ENCODE data around the gene SLC51A.
A peak's percentile ranks its signal among the peaks of the same experiment; 100 is the strongest.
"Not testable (repeated sequence)": the region's sequence is repeated elsewhere in the genome, so short reads cannot be mapped to it uniquely, and the experiment has no call there.

The SLC51A gene

GRCh38 chr3:196178993-196179379, 37.3 kb upstream of the SLC51A start:
- H3K4me3 ChIP-seq (ENCODE audit: low read depth in 1 of 2, low read length in 2 of 2), result peak overlapping the region in 1 of 2 donors; percentile 37
- no peaks in the 10 kb centered on the region for H3K27me3 ChIP-seq (ENCODE audit: control insufficient read depth in 1 of 2, insufficient read depth in 2 of 2, low read length in 2 of 2)
- H3K36me3 ChIP-seq (ENCODE audit: control insufficient read depth in 1 of 2, insufficient read depth in 2 of 2, low read length in 2 of 2), result no peaks in the 10 kb centered on the region
- H3K9me3 ChIP-seq (ENCODE audit: control insufficient read depth in 1 of 2, low read length in 2 of 2), result no peaks in the 10 kb centered on the region
- peak overlapping the region; percentile 62 for H3K27ac ChIP-seq (ENCODE audit: low read depth, low read length)
- H3K9ac ChIP-seq (ENCODE audit: low read depth in 1 of 2, low read length in 2 of 2), result peak overlapping the region in 1 of 2 donors; percentile 60
- H3K4me1 ChIP-seq (ENCODE audit: control insufficient read depth in 1 of 2, insufficient read depth in 2 of 2, low read length in 2 of 2), result peaks cover 34 to 35% of the 10 kb centered on the region in 2 donors

- no peaks in the 10 kb centered on the region for H3K36me3 ChIP-seq (ENCODE audit: control insufficient read depth in 1 of 2, insufficient read depth in 2 of 2, low read length in 2 of 2)
- H3K9me3 ChIP-seq (ENCODE audit: control insufficient read depth in 1 of 2, low read length in 2 of 2), result no peaks in the 10 kb centered on the region
- peaks cover 34 to 35% of the 10 kb centered on the region in 2 donors for H3K4me1 ChIP-seq (ENCODE audit: control insufficient read depth in 1 of 2, insufficient read depth in 2 of 2, low read length in 2 of 2)
- H3K27ac ChIP-seq (ENCODE audit: low read depth, low read length), result peak overlapping the region; percentile 62
- peak overlapping the region; percentile 45 to 60 for H3K9ac ChIP-seq (ENCODE audit: low read depth in 1 of 2, low read length in 2 of 2)
- peak overlapping the region; percentile 18 to 34 for H3K4me3 ChIP-seq (ENCODE audit: low read depth in 1 of 2, low read length in 2 of 2)
- H3K27me3 ChIP-seq (ENCODE audit: control insufficient read depth in 1 of 2, insufficient read depth in 2 of 2, low read length in 2 of 2), result no peaks in the 10 kb centered on the region
Measured at GRCh38 chr3:196179380-196180308, 36.7 kb upstream of the SLC51A start.

GRCh38 chr3:196180346-196180745, 36.0 kb upstream of the SLC51A start:
- Histone ChIP-seq H3K4me1 (ENCODE audit: control insufficient read depth in 1 of 2, insufficient read depth in 2 of 2, low read length in 2 of 2) (peaks cover 34 to 35% of the 10 kb centered on the region in 2 donors), H3K27ac (ENCODE audit: low read depth, low read length) (peak overlapping the region; percentile 62), H3K9me3 (ENCODE audit: control insufficient read depth in 1 of 2, low read length in 2 of 2) (no peaks in the 10 kb centered on the region), H3K27me3 (ENCODE audit: control insufficient read depth in 1 of 2, insufficient read depth in 2 of 2, low read length in 2 of 2) (no peaks in the 10 kb centered on the region), H3K36me3 (ENCODE audit: control insufficient read depth in 1 of 2, insufficient read depth in 2 of 2, low read length in 2 of 2) (no peaks in the 10 kb centered on the region), H3K9ac (ENCODE audit: low read depth in 1 of 2, low read length in 2 of 2) (peak overlapping the region; percentile 45 to 60), H3K4me3 (ENCODE audit: low read depth in 1 of 2, low read length in 2 of 2) (peak overlapping the region in 1 of 2 donors; percentile 18)

- Histone ChIP-seq H3K27ac (ENCODE audit: low read depth, low read length) (no peak overlapping the region), H3K9ac (ENCODE audit: low read depth in 1 of 2, low read length in 2 of 2) (no peak overlapping the region), H3K9me3 (ENCODE audit: control insufficient read depth in 1 of 2, low read length in 2 of 2) (no peaks in the 10 kb centered on the region), H3K27me3 (ENCODE audit: control insufficient read depth in 1 of 2, insufficient read depth in 2 of 2, low read length in 2 of 2) (no peaks in the 10 kb centered on the region), H3K4me3 (ENCODE audit: low read depth in 1 of 2, low read length in 2 of 2) (no peak overlapping the region), H3K36me3 (ENCODE audit: control insufficient read depth in 1 of 2, insufficient read depth in 2 of 2, low read length in 2 of 2) (no peaks in the 10 kb centered on the region), H3K4me1 (ENCODE audit: control insufficient read depth in 1 of 2, insufficient read depth in 2 of 2, low read length in 2 of 2) (peaks cover 29 to 34% of the 10 kb centered on the region in 2 donors)
Measured at GRCh38 chr3:196181127-196181546, 35.2 kb upstream of the SLC51A start.

GRCh38 chr3:196184169-196184432, 32.2 kb upstream of the SLC51A start:
- H3K36me3 ChIP-seq (ENCODE audit: control insufficient read depth in 1 of 2, insufficient read depth in 2 of 2, low read length in 2 of 2); H3K9me3 ChIP-seq (ENCODE audit: control insufficient read depth in 1 of 2, low read length in 2 of 2); H3K27ac ChIP-seq (ENCODE audit: low read depth, low read length); H3K4me3 ChIP-seq (ENCODE audit: low read depth in 1 of 2, low read length in 2 of 2); H3K27me3 ChIP-seq (ENCODE audit: control insufficient read depth in 1 of 2, insufficient read depth in 2 of 2, low read length in 2 of 2); H3K9ac ChIP-seq (ENCODE audit: low read depth in 1 of 2, low read length in 2 of 2): not testable (repeated sequence)
- H3K4me1 ChIP-seq (ENCODE audit: control insufficient read depth in 1 of 2, insufficient read depth in 2 of 2, low read length in 2 of 2), result peaks cover 23 to 24% of the 10 kb centered on the region in 2 donors

- no peaks in the 10 kb centered on the region for H3K27me3 ChIP-seq (ENCODE audit: control insufficient read depth in 1 of 2, insufficient read depth in 2 of 2, low read length in 2 of 2)
- H3K4me3 ChIP-seq (ENCODE audit: low read depth in 1 of 2, low read length in 2 of 2), result no peak overlapping the region
- H3K9ac ChIP-seq (ENCODE audit: low read depth in 1 of 2, low read length in 2 of 2), result no peak overlapping the region
- no peak overlapping the region for H3K27ac ChIP-seq (ENCODE audit: low read depth, low read length)
- no peaks in the 10 kb centered on the region for H3K9me3 ChIP-seq (ENCODE audit: control insufficient read depth in 1 of 2, low read length in 2 of 2)
- H3K4me1 ChIP-seq (ENCODE audit: control insufficient read depth in 1 of 2, insufficient read depth in 2 of 2, low read length in 2 of 2), result peaks cover 15 to 17% of the 10 kb centered on the region in 2 donors
- H3K36me3 ChIP-seq (ENCODE audit: control insufficient read depth in 1 of 2, insufficient read depth in 2 of 2, low read length in 2 of 2), result no peaks in the 10 kb centered on the region
Measured at GRCh38 chr3:196184881-196185280, 31.5 kb upstream of the SLC51A start.

GRCh38 chr3:196186651-196187573, 29.4 kb upstream of the SLC51A start:
- Histone ChIP-seq H3K27ac (ENCODE audit: low read depth, low read length) (no peak overlapping the region), H3K4me3 (ENCODE audit: low read depth in 1 of 2, low read length in 2 of 2) (no peak overlapping the region), H3K4me1 (ENCODE audit: control insufficient read depth in 1 of 2, insufficient read depth in 2 of 2, low read length in 2 of 2) (peaks cover 9 to 15% of the 10 kb centered on the region in 2 donors), H3K9ac (ENCODE audit: low read depth in 1 of 2, low read length in 2 of 2) (peak overlapping the region; percentile 36 to 66), H3K36me3 (ENCODE audit: control insufficient read depth in 1 of 2, insufficient read depth in 2 of 2, low read length in 2 of 2) (no peaks in the 10 kb centered on the region), H3K9me3 (ENCODE audit: control insufficient read depth in 1 of 2, low read length in 2 of 2) (no peaks in the 10 kb centered on the region), H3K27me3 (ENCODE audit: control insufficient read depth in 1 of 2, insufficient read depth in 2 of 2, low read length in 2 of 2) (no peaks in the 10 kb centered on the region)

GRCh38 chr3:196189566-196190347, 26.6 kb upstream of the SLC51A start:
- Histone ChIP-seq H3K4me1 (ENCODE audit: control insufficient read depth in 1 of 2, insufficient read depth in 2 of 2, low read length in 2 of 2) (peaks cover 32 to 38% of the 10 kb centered on the region in 2 donors), H3K27me3 (ENCODE audit: control insufficient read depth in 1 of 2, insufficient read depth in 2 of 2, low read length in 2 of 2) (no peaks in the 10 kb centered on the region), H3K9ac (ENCODE audit: low read depth in 1 of 2, low read length in 2 of 2) (no peak overlapping the region), H3K9me3 (ENCODE audit: control insufficient read depth in 1 of 2, low read length in 2 of 2) (no peaks in the 10 kb centered on the region), H3K36me3 (ENCODE audit: control insufficient read depth in 1 of 2, insufficient read depth in 2 of 2, low read length in 2 of 2) (no peaks in the 10 kb centered on the region), H3K27ac (ENCODE audit: low read depth, low read length) (no peak overlapping the region), H3K4me3 (ENCODE audit: low read depth in 1 of 2, low read length in 2 of 2) (no peak overlapping the region)

- Histone ChIP-seq H3K27ac (ENCODE audit: low read depth, low read length) (peak overlapping the region; percentile 79), H3K36me3 (ENCODE audit: control insufficient read depth in 1 of 2, insufficient read depth in 2 of 2, low read length in 2 of 2) (no peaks in the 10 kb centered on the region), H3K27me3 (ENCODE audit: control insufficient read depth in 1 of 2, insufficient read depth in 2 of 2, low read length in 2 of 2) (no peaks in the 10 kb centered on the region), H3K9ac (ENCODE audit: low read depth in 1 of 2, low read length in 2 of 2) (peak overlapping the region; percentile 40 to 54), H3K4me3 (ENCODE audit: low read depth in 1 of 2, low read length in 2 of 2) (no peak overlapping the region), H3K9me3 (ENCODE audit: control insufficient read depth in 1 of 2, low read length in 2 of 2) (no peaks in the 10 kb centered on the region), H3K4me1 (ENCODE audit: control insufficient read depth in 1 of 2, insufficient read depth in 2 of 2, low read length in 2 of 2) (peaks cover 50 to 51% of the 10 kb centered on the region in 2 donors)
Measured at GRCh38 chr3:196192036-196192523, 24.3 kb upstream of the SLC51A start.
